SJSA1 (cell line): ENCODE results near the gene GDA. TPM values are rescaled to one million over a fixed set of nuclear protein-coding genes. Genes with fewer than 3 reads are reported as not detected.
"Not testable (repeated sequence)": the region's sequence is repeated elsewhere in the genome, so short reads cannot be mapped to it uniquely, and the experiment has no call there.

Experiments
- DNase-seq, 2 experiments: peaks; one replicate each; pipeline ENCODE4 v3.0.0-alpha.2; 2015 to 2020; ENCODE audit warnings: low spot score in 2 of 2, low read depth in 1 of 2
- H3K27ac ChIP-seq: fragments of 250-450 bp; sonication (Bioruptor Pico); 2 replicates; pipeline ENCODE4 v1.5.1; 2020; ENCODE audit warnings: mild to moderate bottlenecking, moderate library complexity
- H3K27me3 ChIP-seq: fragments of 250-450 bp; sonication (Bioruptor Pico); replicated peaks from 2 replicates; pipeline ENCODE4 v1.5.1; 2020; ENCODE audit warnings: mild to moderate bottlenecking, moderate library complexity
- H3K36me3 ChIP-seq: fragments of 250-450 bp; sonication (Bioruptor Pico); 2 replicates; pipeline ENCODE4 v1.5.1; 2020; ENCODE audit warnings: mild to moderate bottlenecking
- H3K4me1 ChIP-seq: fragments of 250-450 bp; sonication (Bioruptor Pico); replicated peaks from 2 replicates; pipeline ENCODE4 v1.6.1; 2021; ENCODE audit warnings: mild to moderate bottlenecking
- H3K4me3 ChIP-seq: fragments of 250-450 bp; sonication (Bioruptor Pico); 2 replicates; pipeline ENCODE4 v1.5.1; 2020; ENCODE audit warnings: mild to moderate bottlenecking
- H3K9me3 ChIP-seq: fragments of 250-450 bp; sonication (Bioruptor Pico); replicated peaks from 2 replicates; pipeline ENCODE4 v1.5.1; 2020; ENCODE audit warnings: mild to moderate bottlenecking
- total RNA-seq: library from RNA; depleted of rRNA; stranded (reverse); fragments of >200 nt; shearing (Covaris generic); gene quantifications from 2 replicates; pipeline ENCODE4 v1.2.3, GENCODE V29; 2014; rRNA removed

The GDA gene
- total RNA-seq, 1 experiment from 2014 or later = 0.39 TPM

DNA sequence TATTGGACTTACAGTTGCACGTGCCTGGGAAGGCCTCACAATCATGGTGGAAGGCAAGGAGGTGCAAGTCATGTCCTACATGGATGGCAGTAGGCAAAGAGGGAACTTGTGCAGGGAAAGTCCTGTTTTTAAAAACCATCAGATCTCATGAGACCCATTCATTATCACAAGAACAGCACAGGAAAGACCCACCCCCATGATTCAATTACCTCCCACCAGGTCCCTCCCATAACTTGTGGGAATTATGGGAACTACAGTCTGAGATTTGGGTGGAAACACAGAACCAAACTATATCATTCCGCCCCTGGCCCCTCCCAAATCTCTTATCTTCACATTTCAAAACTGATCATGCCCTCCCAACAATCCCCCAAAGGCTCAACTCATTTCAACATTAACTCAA, 140.2 kb downstream of the GDA start:
- no peak overlapping the region for H3K27ac ChIP-seq
- no peaks in the 10 kb centered on the region for H3K9me3 ChIP-seq
- no peaks in the 10 kb centered on the region for H3K4me1 ChIP-seq
- no peak overlapping the region for H3K4me3 ChIP-seq
- H3K36me3 ChIP-seq = no peaks in the 10 kb centered on the region
- H3K27me3 ChIP-seq = no peaks in the 10 kb centered on the region
- DNase-seq = no peak

DNA sequence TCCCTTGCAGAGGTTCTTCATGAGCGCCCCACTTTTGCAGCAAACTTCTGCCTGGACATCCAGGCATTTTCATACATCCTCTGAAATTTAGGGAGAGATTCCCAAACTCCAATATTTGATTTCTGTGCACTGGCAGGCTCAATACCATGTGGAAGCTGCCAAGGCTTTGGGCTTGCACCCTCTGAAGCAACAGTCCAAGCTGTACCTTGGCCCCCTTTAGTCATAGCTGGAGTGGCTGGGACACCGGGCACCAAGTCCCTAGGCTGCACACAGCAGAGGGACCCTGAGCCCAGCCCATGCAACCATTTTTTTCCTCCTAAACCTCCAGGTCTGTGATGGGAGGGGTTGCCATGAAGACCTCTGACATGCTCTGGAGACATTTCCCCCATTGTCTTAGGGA, 141.1 kb downstream of the GDA start:
- H3K4me1 ChIP-seq = no peaks in the 10 kb centered on the region
- no peaks in the 10 kb centered on the region for H3K27me3 ChIP-seq
- H3K36me3 ChIP-seq = no peaks in the 10 kb centered on the region
- DNase-seq = no peak
- H3K4me3 ChIP-seq = no peak overlapping the region
- no peak overlapping the region for H3K27ac ChIP-seq
- no peaks in the 10 kb centered on the region for H3K9me3 ChIP-seq

DNA sequence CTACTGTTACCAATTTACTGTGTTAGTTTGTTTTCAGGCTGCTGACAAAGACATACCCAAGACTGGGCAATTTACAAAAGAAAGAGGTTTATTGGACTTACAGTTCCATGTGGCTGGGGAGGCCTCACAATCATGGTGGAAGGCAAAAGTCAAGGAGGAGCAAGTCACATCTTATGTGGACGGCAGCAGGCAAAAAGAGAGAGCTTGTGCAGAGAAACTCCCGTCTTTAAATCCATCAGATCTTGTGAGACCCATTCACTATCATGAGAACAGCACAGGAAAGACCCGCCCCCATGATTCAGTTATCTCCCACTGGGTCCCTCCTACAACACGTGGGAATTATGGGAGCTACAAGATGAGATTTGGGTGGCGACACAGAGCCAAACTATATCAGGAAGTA, 142.3 kb downstream of the GDA start:
- H3K9me3 ChIP-seq, H3K4me1 ChIP-seq, H3K27ac ChIP-seq, H3K27me3 ChIP-seq, DNase-seq, H3K4me3 ChIP-seq, H3K36me3 ChIP-seq: not testable (repeated sequence)

GRCh38 chr9:72292256-72292682, 143.0 kb downstream of the GDA start:
- no peaks in the 10 kb centered on the region for H3K36me3 ChIP-seq
- peak in 1 of 2 experiments; percentile 18 for DNase-seq
- no peak overlapping the region for H3K4me3 ChIP-seq
- no peak overlapping the region for H3K27ac ChIP-seq
- H3K9me3 ChIP-seq = no peaks in the 10 kb centered on the region
- no peaks in the 10 kb centered on the region for H3K4me1 ChIP-seq
- no peaks in the 10 kb centered on the region for H3K27me3 ChIP-seq

- H3K4me3 ChIP-seq = no peak overlapping the region
Measured at GRCh38 chr9:72292874-72293607, 143.8 kb downstream of the GDA start.

DNA sequence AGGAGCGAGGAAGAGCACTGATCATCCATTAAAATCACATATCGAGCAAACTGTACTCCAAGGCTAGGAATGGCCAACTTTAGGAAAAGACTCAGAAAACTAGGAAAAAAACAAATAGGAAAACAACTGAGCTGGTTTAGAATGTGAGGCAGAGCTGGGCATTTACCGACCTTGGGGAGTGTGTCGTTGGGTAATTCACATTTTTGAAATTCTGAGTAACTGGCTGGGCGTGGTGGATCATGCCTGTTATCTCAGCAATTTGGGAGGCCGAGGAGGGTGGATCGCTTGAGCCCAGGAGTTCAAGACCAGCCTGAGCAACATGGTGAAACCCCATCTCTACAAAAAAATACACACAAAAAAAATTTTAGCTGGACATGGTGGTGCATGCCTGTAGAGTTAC, 145.7 kb downstream of the GDA start:
- Histone ChIP-seq H3K27me3 (no peaks in the 10 kb centered on the region), H3K36me3 (no peaks in the 10 kb centered on the region), H3K9me3 (no peaks in the 10 kb centered on the region), H3K4me1 (no peaks in the 10 kb centered on the region), H3K4me3 (no peak overlapping the region), H3K27ac (no peak overlapping the region)
- no peak for DNase-seq

More at GRCh38 chr9:72292874-72293607, 143.8 kb downstream of the GDA start:
- no peaks in the 10 kb centered on the region for H3K4me1 ChIP-seq
- H3K36me3 ChIP-seq = no peaks in the 10 kb centered on the region
- no peaks in the 10 kb centered on the region for H3K9me3 ChIP-seq
- no peak overlapping the region for H3K27ac ChIP-seq
- no peak for DNase-seq
- H3K27me3 ChIP-seq = no peaks in the 10 kb centered on the region

GRCh38 chr9:72297516-72297915, 148.3 kb downstream of the GDA start:
- no peaks in the 10 kb centered on the region for H3K9me3 ChIP-seq
- no peak for DNase-seq
- H3K4me1 ChIP-seq = no peaks in the 10 kb centered on the region
- H3K27ac ChIP-seq = no peak overlapping the region
- no peaks in the 10 kb centered on the region for H3K27me3 ChIP-seq
- no peak overlapping the region for H3K4me3 ChIP-seq
- no peaks in the 10 kb centered on the region for H3K36me3 ChIP-seq

- no peak overlapping the region for H3K27ac ChIP-seq
Measured at GRCh38 chr9:72299017-72299603, 149.9 kb downstream of the GDA start.

DNA sequence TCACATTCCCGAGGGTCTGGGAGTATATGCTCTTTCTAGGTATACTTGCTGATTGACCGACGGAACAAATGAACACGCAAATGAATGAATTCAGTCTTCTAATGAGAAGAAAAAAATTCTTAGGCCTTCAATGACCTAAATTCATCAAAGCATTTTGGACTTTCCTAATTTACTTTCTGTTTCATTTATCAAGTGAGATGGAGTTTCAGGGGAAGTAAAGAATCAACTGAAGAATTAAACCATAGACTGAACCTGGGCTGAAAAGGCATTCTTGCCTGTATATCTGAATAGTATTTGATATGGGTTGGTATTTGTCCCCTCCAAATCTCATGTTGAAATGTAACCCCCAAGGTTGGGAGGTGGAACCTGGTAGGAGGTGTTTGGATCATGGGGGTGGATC, 151.6 kb downstream of the GDA start:
- Histone ChIP-seq H3K4me1 (no peaks in the 10 kb centered on the region), H3K27me3 (no peaks in the 10 kb centered on the region), H3K27ac (no peak overlapping the region), H3K9me3 (no peaks in the 10 kb centered on the region), H3K4me3 (no peak overlapping the region), H3K36me3 (no peaks in the 10 kb centered on the region)
- DNase-seq = no peak

More at GRCh38 chr9:72299017-72299603, 149.9 kb downstream of the GDA start:
- Histone ChIP-seq H3K4me3 (no peak overlapping the region), H3K4me1 (no peaks in the 10 kb centered on the region), H3K27me3 (no peaks in the 10 kb centered on the region), H3K36me3 (no peaks in the 10 kb centered on the region), H3K9me3 (no peaks in the 10 kb centered on the region)
- DNase-seq = no peak

Other genes with a start within 250 kb of the GDA start
- gene ABHD17B, start 238.2 kb upstream of the GDA start, total RNA-seq = 11.3 and 13.7 TPM in 2 replicates
- gene C9orf85, start 237.8 kb upstream of the GDA start, total RNA-seq = 12.2 and 13.2 TPM in 2 replicates
- not detected in 2 replicates for gene C9orf57, start 88.8 kb upstream of the GDA start, total RNA-seq
- 47.4 and 90.3 TPM in 2 replicates for gene ZFAND5, start 215.8 kb downstream of the GDA start, total RNA-seq